ENCODE results near the gene RAB9B.

- TF ChIP-seq CTCF (conservative IDR thresholded peaks at IDR 0.05 in 1 of 2, IDR thresholded peaks at IDR 0.05 in 1 of 2; ENCODE audit: low read depth in 1 of 2, low read length in 2 of 2) (no peak), EZH2 (IDR thresholded peaks at IDR 0.05; ENCODE audit: low read length, missing control alignments) (no peak)
These were observed 50.4 kb downstream of the RAB9B start for GRCh38 chrX:103781706-103782105.
